GM18870 (cell line): ENCODE data around the gene PBX3.

Source experiments
- ATAC-seq: cut with Tn5 transposase; IDR thresholded peaks from one replicate; pipeline ENCODE4 v1.9.1; 2021; ENCODE audit warnings: moderate library complexity; ENCODE audit not compliant: unreplicated experiment

PBX3 gene

GRCh38 chr9:125747053-125747764 is at the start of gene PBX3:
Gene PBX3, plus strand, starts transcription at chr9:125747373.
- ATAC-seq: no peak

- no peak for ATAC-seq
Measured at GRCh38 chr9:125699870-125700269, 47.3 kb upstream of the PBX3 start.

- ATAC-seq: peak; percentile 91
Measured at GRCh38 chr9:125700791-125701190, 46.4 kb upstream of the PBX3 start.

- no peak for ATAC-seq
Measured at GRCh38 chr9:125701351-125701750, 45.8 kb upstream of the PBX3 start.

- no peak for ATAC-seq
Measured at GRCh38 chr9:125703662-125704061, 43.5 kb upstream of the PBX3 start.

- no peak for ATAC-seq
Measured at GRCh38 chr9:125705893-125706292, 41.3 kb upstream of the PBX3 start.

- peak; percentile 70 for ATAC-seq
Measured at GRCh38 chr9:125706651-125707471, 40.3 kb upstream of the PBX3 start, which contains the start of gene MAPKAP1. Gene MAPKAP1, minus strand, starts transcription at chr9:125707208. Its CDS starts 34,634 bp downstream, at chr9:125672574.

- peak; percentile 11 for ATAC-seq
Measured at GRCh38 chr9:125707472-125707804, 39.7 kb upstream of the PBX3 start.

- ATAC-seq: no peak
Measured at GRCh38 chr9:125726456-125727132, 20.6 kb upstream of the PBX3 start.

- no peak for ATAC-seq
Measured at GRCh38 chr9:125730168-125730567, 17.0 kb upstream of the PBX3 start.

GRCh38 chr9:125732562-125732961 is 14.6 kb upstream of the PBX3 start:
- no peak for ATAC-seq

- ATAC-seq: no peak
Measured at GRCh38 chr9:125739436-125739835, 7.7 kb upstream of the PBX3 start.

- ATAC-seq: no peak
Measured at GRCh38 chr9:125742657-125743056, 4.5 kb upstream of the PBX3 start.

- ATAC-seq: no peak
Measured at GRCh38 chr9:125743682-125744428, 3.3 kb upstream of the PBX3 start.

GRCh38 chr9:125744616-125745015 is 2.6 kb upstream of the PBX3 start:
- ATAC-seq: no peak

GRCh38 chr9:125745018-125745417 is 2.2 kb upstream of the PBX3 start:
- ATAC-seq: no peak

GRCh38 chr9:125745682-125746016 is 1.5 kb upstream of the PBX3 start:
- no peak for ATAC-seq

GRCh38 chr9:125746017-125746773 is 978 bp upstream of the PBX3 start:
- peak; percentile 75 for ATAC-seq

GRCh38 chr9:125746774-125747052 is 460 bp upstream of the PBX3 start:
- no peak for ATAC-seq

GRCh38 chr9:125747765-125748445 is 732 bp downstream of the PBX3 start:
- ATAC-seq: no peak
